IPS-20b (cell line): ENCODE measurements around the gene ZBTB26.

Experiments used
- H3K27ac ChIP-seq: one replicate; pipeline ENCODE4 v1.5.1; 2013; ENCODE audit warnings: low read length
- H3K27me3 ChIP-seq: 2 replicates; pipeline ENCODE4 v1.6.1; 2013; ENCODE audit warnings: mild to moderate bottlenecking, low read length, inconsistent platforms; ENCODE audit not compliant: insufficient read depth
- H3K36me3 ChIP-seq: 2 replicates; pipeline ENCODE4 v1.6.1; 2013; ENCODE audit warnings: low read depth, mild to moderate bottlenecking, inconsistent platforms, low read length, moderate library complexity; ENCODE audit not compliant: insufficient read depth
- H3K4me1 ChIP-seq: 2 replicates; pipeline ENCODE4 v1.6.1; 2013; ENCODE audit warnings: mild to moderate bottlenecking, control low read depth, inconsistent platforms, low read length, moderate library complexity; ENCODE audit not compliant: insufficient read depth
- H3K4me3 ChIP-seq: 2 replicates; pipeline ENCODE4 v1.5.1; 2013; ENCODE audit warnings: mild to moderate bottlenecking, low read length, inconsistent platforms
- H3K9ac ChIP-seq: 2 replicates; pipeline ENCODE4 v1.6.1; 2013; ENCODE audit warnings: low read depth, mild to moderate bottlenecking, inconsistent platforms, low read length, moderate library complexity
- H3K9me3 ChIP-seq: 2 replicates; pipeline ENCODE4 v1.6.1; 2013; ENCODE audit warnings: mild to moderate bottlenecking, low read depth, low read length, inconsistent platforms; ENCODE audit not compliant: insufficient read depth

Gene ZBTB26, protein sequence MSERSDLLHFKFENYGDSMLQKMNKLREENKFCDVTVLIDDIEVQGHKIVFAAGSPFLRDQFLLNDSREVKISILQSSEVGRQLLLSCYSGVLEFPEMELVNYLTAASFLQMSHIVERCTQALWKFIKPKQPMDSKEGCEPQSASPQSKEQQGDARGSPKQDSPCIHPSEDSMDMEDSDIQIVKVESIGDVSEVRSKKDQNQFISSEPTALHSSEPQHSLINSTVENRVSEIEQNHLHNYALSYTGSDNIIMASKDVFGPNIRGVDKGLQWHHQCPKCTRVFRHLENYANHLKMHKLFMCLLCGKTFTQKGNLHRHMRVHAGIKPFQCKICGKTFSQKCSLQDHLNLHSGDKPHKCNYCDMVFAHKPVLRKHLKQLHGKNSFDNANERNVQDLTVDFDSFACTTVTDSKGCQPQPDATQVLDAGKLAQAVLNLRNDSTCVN

DNA sequence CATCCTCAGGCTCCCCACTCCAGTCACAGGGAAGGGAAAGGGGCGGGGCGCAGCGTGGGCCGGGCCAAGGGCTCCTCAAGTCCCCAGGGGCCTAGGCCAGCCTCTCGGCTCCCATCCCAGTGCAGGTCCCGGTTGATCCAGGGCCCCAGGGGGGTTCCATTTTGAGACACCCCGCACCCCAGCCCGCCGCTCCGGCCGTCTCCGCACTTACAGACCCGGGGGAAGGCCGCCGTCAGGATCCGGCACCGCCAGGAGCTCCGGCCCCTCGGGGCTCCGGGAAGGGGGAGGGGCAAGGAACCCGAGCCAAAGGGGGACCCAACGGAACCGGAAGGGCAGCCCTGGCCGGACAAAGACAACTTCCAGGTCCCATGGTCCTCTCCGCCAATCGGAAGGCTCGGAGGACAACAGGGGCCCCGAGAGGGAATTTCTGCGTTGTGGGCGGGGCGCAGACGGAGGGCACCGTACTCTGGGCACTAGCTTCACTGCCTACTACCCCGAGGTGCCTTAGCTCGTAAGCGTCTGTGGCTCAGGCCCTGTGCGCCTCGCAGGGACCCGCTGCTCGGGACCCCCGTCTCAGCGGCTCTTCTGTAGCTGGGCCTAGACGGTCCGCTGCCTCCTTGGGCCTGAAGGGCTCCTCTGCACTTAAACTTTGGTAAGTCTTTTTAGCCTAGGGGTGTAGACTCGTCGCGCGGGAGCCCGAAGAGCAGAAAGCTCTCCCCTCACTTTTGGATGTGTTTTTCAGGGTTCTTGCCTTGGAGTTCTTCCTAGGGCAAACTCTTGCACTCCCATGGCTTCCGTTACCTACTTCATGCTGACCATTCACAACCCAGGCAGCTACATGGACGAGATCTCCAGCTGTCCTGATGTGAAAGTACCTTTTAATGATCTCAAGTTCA lies at the start of gene ZBTB26:
Gene ZBTB26, minus strand, starts transcription at position 287 of the 896 bp plus-strand sequence. CDS start 11,578 bp downstream, outside the sequence.
- no peaks in the 10 kb centered on the region for H3K9me3 ChIP-seq
- H3K4me1 ChIP-seq, result peaks cover 11% of the 10 kb centered on the region
- H3K4me3 ChIP-seq, result peak within 1 kb of the TSS; percentile 99
- H3K27ac ChIP-seq, result peak within 1 kb of the TSS; percentile 68
- peaks cover 13% of the 10 kb centered on the region for H3K36me3 ChIP-seq
- no peaks in the 10 kb centered on the region for H3K27me3 ChIP-seq
- H3K9ac ChIP-seq, result peak within 1 kb of the TSS; percentile 96

DNA sequence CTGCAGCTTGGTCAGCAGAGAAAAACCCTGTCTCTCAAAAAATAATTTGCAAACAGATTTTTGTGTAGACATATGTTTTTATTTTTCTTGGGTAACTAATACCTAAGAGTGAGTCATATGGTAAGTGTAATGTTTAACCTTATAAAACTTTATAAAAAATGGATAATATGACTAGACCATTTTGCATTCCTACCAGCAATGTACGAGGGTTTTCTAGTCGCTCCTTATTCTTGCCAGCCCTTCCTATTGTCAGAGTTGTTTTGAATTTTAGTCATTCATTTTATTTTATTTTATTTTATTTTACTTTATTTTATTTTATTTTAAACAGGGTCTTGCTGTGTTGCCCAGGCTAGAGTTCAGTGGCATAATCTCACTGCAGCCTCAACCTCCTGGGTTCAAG lies 47.3 kb upstream of the ZBTB26 start:
- Histone ChIP-seq H3K9ac (no peak overlapping the region), H3K9me3 (no peaks in the 10 kb centered on the region), H3K36me3 (peaks cover 3% of the 10 kb centered on the region), H3K27ac (no peak overlapping the region), H3K4me3 (no peak overlapping the region), H3K4me1 (no peaks in the 10 kb centered on the region), H3K27me3 (no peaks in the 10 kb centered on the region)

DNA sequence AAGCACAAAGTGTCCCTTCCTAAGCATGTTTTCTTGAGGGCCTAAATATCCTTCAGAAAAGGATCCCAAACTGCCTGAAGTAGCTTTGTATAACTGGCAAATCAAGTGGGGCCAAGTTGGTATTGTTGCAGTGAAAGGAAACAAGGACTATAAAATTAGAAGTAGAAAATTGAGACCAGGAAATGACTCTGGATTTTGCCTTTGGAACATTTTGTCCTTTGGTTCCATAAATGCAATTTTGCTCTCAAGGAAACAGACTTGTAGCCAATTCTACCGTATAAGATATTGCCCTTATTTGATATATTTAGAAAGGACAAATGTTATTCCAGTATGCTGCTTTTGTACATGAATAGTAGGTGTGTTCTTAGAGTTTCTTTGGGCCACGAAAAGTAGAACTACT lies 43.9 kb upstream of the ZBTB26 start:
- H3K9me3 ChIP-seq, result no peaks in the 10 kb centered on the region

DNA sequence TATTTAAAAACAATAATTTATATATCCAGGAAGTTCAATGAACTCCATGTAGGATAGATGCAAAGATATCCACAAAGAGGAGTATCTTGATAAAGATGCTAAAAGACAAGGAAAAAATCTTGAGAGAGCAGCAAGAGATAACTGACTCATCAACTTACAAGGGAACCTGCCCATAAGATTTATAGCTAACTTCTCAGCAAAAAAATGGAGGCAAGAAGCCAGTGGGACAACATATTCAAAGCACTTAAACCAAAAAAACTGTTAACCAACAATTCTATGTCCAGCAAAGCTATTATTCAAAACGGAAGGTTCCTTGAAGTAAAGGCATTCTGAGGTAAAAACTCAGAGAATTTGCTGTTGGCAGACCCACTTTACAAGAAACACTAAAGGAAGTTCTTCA lies 29.8 kb upstream of the ZBTB26 start:
- Histone ChIP-seq H3K27ac (no peak overlapping the region), H3K9me3 (no peaks in the 10 kb centered on the region), H3K9ac (no peak overlapping the region), H3K36me3 (peaks cover 49% of the 10 kb centered on the region), H3K27me3 (no peaks in the 10 kb centered on the region), H3K4me1 (no peaks in the 10 kb centered on the region), H3K4me3 (no peak overlapping the region)

More for the DNA sequence above, 43.9 kb upstream of the ZBTB26 start:
- no peak overlapping the region for H3K9ac ChIP-seq
- H3K4me1 ChIP-seq, result no peaks in the 10 kb centered on the region
- H3K27ac ChIP-seq, result no peak overlapping the region
- peaks cover 20% of the 10 kb centered on the region for H3K36me3 ChIP-seq
- H3K27me3 ChIP-seq, result no peaks in the 10 kb centered on the region
- no peak overlapping the region for H3K4me3 ChIP-seq

DNA sequence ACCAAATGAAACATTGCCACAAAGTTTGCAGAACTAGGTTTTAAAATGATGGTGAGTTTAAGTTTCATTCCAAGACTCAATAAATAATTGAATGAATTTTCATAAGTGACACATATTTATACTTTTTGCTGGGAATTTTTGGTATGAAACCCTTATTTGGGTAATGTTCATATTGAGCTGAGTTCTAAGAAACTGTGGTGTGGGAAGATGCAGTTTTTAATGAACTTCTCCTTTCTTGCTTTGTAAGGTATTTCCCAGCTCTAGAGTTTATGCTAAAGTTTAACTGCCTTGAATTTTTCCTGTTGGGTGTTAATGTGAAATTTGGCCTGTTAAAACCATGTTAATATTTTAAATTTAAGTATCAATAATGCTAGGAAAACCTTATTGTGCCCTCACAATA lies 24.6 kb upstream of the ZBTB26 start:
- Histone ChIP-seq H3K27me3 (no peaks in the 10 kb centered on the region), H3K4me1 (peaks cover 2% of the 10 kb centered on the region; the same call in 1 of the 2 replicates), H3K9ac (no peak overlapping the region), H3K27ac (no peak overlapping the region), H3K9me3 (no peaks in the 10 kb centered on the region), H3K4me3 (no peak overlapping the region), H3K36me3 (peaks cover 25% of the 10 kb centered on the region)

DNA sequence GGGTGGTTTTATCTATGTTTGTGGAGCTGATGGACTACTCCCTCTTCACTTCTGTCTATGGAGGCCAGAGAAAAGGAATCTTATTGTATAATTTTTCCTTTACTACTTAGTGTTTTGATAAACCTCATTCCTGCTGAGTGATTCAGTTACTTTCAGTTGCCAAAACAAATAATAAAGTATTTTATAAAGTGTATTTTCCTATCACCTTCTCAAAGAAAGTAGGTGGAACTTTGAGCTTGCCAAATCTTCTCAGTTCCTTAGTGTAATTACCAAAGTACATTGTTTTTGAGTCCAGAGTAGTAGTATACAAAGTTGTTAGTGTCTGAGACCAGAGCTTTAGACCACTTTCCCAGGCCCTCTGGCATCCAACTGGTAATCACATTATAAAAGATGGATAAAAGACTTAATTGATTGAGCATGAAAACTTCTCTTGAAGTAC lies 23.0 kb upstream of the ZBTB26 start:
- H3K9me3 ChIP-seq, result no peaks in the 10 kb centered on the region
- H3K27ac ChIP-seq, result no peak overlapping the region
- H3K27me3 ChIP-seq, result no peaks in the 10 kb centered on the region
- H3K4me1 ChIP-seq, result peaks cover 15% of the 10 kb centered on the region
- H3K9ac ChIP-seq, result no peak overlapping the region
- no peak overlapping the region for H3K4me3 ChIP-seq
- peaks cover 10% of the 10 kb centered on the region for H3K36me3 ChIP-seq

DNA sequence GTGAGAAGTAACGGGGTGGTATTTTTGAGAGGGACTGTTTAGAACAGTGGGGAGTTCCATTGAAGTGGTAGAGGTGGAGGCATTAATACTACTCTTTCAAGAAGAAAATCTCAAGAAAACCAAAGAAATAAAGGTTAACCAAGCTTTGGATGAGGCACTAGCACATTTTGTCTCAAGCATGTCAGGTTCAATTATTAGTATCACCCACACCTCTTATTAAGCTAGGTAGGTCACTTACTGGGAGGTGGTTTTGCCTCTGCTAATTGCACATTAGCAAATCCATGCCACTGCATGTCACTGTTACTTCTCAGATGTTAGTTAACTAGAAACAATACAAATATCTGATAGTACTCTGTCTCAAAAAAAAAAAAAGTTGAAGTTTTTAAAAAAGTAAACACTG lies 19.7 kb upstream of the ZBTB26 start:
- Histone ChIP-seq H3K9ac (peak overlapping the region; percentile 24; the same call in 1 of the 2 replicates), H3K36me3 (peaks cover 8% of the 10 kb centered on the region; the same call in 1 of the 2 replicates), H3K27me3 (no peaks in the 10 kb centered on the region), H3K4me3 (no peak overlapping the region), H3K4me1 (peaks cover 36% of the 10 kb centered on the region), H3K9me3 (no peaks in the 10 kb centered on the region), H3K27ac (no peak overlapping the region)

DNA sequence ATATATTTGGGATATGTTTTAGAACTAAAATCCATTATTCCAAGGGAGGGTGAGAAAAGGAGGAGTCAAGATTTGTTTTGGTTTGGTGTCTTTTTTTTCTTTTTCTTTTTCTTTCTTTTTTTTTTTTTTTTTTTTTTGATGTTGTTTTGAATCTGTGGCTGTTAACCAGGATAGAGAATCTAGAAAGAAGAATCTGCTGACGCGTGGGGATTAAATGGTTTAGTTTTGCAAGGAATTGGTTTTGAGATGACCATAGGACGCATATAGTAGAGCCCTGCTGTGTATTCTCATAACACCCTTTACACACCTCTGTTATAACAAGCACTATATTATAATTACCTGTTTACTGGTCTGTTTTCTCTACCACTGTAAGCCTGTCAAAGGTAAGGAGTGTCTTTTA lies 19.0 kb upstream of the ZBTB26 start:
- Histone ChIP-seq H3K27me3 (no peaks in the 10 kb centered on the region), H3K27ac (peak overlapping the region; percentile 55), H3K4me1 (peaks cover 38% of the 10 kb centered on the region), H3K9ac (no peak overlapping the region), H3K9me3 (no peaks in the 10 kb centered on the region), H3K4me3 (peak overlapping the region; percentile 47; the same call in 1 of the 2 replicates), H3K36me3 (peaks cover 8% of the 10 kb centered on the region; the same call in 1 of the 2 replicates)

DNA sequence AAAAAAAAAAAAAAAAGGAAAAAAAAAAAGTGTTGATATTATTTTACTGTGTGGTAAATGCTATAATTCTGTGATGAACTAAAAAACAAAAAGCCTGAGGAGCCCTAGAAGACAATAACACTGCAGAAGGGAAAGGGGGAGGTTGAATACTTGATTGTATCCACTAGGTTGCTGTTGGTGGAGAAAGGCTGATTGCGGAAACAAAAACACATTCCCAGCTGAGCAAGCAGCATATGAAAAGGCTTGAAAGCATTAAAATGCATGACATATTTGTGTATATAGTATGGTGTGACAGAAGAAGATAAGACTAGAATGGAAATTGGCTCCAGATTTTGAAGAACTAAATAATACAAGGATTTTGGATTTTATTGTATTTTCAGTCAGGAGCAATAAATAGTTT lies 18.4 kb upstream of the ZBTB26 start:
- Histone ChIP-seq H3K36me3 (peaks cover 8% of the 10 kb centered on the region; the same call in 1 of the 2 replicates), H3K9ac (no peak overlapping the region; the same call in 1 of the 2 replicates), H3K27ac (peak overlapping the region; percentile 55), H3K27me3 (no peaks in the 10 kb centered on the region), H3K9me3 (no peaks in the 10 kb centered on the region), H3K4me1 (peaks cover 38% of the 10 kb centered on the region), H3K4me3 (peak overlapping the region; percentile 47; the same call in 1 of the 2 replicates)

DNA sequence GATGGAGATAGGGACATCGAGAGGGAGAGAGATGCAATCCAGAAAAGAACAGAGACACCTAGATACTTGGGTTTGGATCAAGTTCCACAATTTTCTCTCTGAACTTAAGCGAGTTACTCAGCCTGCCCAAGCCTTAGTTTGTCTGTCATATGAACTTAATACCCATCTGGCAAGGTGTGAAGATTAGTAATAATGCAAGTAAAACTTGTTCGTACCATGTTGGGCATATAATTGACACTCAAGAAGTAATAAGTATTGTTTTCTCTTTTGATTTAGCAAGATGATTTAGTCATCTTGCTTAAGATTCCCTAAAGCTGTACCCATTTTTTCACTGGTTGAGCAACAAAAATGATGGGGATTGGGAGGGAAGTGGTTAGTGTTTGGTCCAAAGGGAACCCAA lies 17.0 kb upstream of the ZBTB26 start:
- Histone ChIP-seq H3K4me1 (peaks cover 38% of the 10 kb centered on the region), H3K9ac (peak overlapping the region; percentile 25; the same call in 1 of the 2 replicates), H3K36me3 (peaks cover 13% of the 10 kb centered on the region; the same call in 1 of the 2 replicates), H3K27ac (no peak overlapping the region), H3K9me3 (no peaks in the 10 kb centered on the region), H3K4me3 (no peak overlapping the region), H3K27me3 (no peaks in the 10 kb centered on the region)

DNA sequence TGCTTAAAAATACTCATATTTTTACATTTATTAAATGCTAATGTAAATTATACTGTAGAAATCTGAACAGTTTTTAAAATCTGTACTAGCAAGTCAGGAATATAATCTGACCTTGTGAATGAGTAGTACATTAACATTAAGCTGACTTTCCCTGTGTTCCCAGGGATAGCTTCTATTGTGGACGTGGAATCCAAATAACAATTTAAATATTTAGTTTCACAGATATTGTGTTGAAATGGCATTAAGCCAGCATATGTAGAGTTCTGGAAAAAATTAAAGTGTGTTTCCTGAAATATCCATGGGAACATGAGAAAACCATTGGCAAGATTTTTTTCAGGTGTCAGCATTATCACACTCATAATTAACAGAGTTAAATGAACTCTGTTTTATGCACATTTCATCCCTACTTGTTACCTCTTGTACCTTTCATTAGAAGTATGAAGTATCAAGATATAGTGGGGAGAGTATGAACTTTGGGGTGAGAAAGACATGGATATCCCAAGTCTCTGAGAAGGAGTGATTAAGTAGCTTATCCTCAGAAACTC lies 15.2 kb upstream of the ZBTB26 start:
- H3K4me1 ChIP-seq, result peaks cover 41% of the 10 kb centered on the region
- H3K4me3 ChIP-seq, result no peak overlapping the region
- no peaks in the 10 kb centered on the region for H3K9me3 ChIP-seq
- no peak overlapping the region for H3K27ac ChIP-seq
- H3K9ac ChIP-seq, result no peak overlapping the region
- H3K27me3 ChIP-seq, result no peaks in the 10 kb centered on the region
- peaks cover 13% of the 10 kb centered on the region; the same call in 1 of the 2 replicates for H3K36me3 ChIP-seq
